NCI-H1105 (cell line): Measurements from ENCODE around the gene HRH3.

Source experiments
- DNase-seq: peaks from one replicate; lab custom pipeline; 2025; lab: John Stamatoyannopoulos, UW

HRH3 gene

DNA sequence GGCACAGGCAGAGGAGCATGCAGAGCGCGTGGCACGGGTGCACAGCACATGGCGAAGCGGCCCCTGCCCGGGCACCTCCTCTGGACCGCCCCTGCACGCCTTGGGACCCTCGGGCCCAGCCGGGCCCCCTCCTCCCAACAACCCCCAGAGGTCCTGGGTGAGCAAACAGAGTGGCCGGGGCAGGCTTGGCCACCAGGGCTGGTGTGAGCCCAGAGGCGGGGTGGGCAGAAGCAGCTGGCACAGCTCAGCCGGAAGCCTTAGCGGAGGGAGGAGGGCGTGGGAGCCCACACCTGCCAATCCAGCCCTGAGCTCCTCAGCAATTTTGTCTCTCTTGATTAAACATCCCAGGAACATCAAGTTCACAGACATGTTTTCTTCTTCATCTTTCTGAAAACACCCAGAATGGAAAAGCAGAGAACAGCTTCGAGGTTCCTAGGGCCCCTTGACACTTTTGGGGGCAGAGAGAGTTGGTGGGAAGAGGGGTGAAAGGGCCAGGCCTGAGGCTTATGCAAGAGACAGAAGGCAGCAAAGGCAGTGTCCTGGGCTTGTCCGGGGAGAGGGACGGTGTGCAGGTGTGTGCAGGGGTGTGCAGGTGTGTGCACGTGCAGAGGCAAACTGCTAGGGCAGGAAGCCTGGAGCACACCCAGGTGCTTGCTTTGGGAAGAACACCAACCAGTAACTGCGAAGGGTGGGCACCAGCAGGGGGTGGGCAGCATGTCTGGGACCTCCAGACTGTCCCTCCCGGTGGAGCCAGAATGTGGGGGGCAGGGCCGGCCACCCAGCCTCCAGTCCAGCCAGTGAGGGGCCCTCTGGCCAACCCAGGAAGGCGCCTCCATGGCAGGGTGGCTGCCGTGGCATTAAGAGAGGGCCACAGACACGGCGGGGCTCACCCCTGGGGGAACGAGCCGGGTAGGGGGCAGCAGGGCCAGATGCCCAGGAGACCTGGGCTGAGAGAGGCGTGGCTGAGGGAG, 4.8 kb downstream of the HRH3 start:
- no peak for DNase-seq

DNA sequence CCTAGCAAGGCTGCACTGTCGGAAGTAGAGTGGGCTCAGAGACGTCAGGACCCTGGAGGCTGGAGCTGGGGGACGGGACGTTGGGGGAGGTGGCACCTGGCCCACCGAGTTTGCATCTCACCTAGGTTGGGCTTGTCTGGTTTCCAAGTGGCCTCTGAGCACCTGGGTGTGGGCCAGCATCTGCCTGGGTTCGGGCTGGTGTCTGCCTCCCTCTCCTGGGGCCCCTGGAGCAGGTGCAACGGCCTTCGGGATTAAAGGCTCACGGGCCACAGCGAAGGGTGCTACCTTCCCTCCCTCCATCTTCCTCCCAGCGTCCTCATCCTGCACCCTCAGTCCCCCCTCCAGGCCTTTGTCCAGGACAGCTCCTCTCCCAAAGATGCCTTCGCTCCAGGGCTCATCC, 6.0 kb downstream of the HRH3 start:
- no peak for DNase-seq

DNA sequence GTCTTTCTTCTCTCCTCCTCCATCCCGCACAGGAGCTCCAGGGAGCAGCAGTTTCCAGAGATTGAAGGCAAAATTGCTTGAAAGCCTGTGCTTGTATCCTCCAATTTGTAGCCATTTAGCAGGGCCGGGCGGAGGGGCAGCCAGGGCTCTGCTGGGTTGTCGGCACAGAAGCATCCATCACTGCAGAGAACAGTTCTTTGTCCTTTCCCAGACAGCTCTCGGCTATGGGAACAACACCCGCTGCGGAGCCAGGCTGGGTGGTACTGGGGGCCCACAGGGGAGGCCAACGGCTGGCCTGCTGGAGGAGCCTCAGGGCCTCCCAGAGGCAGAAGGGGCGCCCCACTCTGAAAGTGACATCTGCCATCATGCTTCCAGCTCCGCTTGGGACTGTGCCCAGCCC, 7.8 kb downstream of the HRH3 start:
- DNase-seq, result no peak

DNA sequence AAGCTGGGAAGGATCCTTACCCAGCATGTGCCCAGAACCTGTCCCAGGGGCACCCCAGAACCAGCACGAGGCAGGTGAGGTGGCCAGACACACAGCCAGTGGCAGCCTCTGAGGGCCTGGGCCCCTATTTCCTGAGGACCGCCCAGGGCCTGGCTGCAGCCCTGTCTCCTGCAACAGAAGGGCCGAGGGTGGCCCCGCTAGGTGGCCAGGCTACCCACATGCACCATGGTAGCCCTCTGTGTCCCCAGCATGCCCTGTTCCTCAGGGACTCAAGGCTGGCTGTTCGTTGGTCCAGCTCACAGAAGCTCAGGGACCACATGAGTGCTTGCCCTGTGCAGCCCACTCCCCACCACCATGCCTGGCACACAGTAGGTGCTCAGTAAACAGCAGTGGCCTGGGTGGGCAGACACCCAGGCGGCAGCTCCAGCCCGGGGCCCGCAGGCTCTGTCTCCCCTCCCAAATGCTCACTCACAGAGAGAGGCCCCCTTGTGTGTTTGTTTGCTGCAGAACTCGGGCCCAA, 8.2 kb downstream of the HRH3 start:
- DNase-seq, result no peak

DNA sequence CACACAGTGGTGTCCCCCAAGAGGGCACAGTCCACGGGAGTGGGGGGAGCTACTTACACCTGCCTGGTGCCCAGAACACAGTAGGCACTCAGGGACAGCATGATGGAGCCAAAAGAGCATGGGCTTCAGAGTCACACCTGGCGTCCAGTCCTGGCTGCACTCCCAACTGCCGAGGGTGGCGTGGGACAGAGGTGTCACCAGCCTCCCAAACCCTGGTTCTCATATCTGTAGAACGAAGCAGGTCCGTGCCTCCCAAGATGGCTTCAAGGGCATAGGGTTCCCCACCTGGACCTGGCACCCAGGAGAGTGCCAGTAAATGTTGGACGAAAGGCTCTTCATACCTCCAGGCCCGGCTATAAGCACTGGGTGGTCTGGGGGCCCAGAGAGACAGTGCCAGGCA, 8.9 kb downstream of the HRH3 start:
- no peak for DNase-seq

DNA sequence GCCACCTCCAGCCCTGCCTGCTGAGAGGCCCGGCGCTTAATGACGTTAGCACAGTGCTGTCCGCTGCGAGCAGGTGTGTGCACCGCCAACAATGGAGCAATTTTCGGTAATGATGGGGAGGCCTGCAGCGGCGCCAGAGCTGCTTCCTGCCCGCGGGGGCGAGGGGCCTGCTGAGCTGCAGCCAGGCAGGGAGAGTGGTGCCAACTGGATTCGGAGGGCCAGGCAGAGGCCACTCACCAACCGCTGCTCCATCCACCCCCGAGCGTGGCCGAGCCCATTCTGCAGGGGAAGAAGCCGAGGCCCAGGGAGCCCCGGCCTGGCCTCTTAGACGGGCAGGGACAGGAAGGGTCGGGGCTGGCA, 9.6 kb downstream of the HRH3 start:
- peak; percentile 84 for DNase-seq

DNA sequence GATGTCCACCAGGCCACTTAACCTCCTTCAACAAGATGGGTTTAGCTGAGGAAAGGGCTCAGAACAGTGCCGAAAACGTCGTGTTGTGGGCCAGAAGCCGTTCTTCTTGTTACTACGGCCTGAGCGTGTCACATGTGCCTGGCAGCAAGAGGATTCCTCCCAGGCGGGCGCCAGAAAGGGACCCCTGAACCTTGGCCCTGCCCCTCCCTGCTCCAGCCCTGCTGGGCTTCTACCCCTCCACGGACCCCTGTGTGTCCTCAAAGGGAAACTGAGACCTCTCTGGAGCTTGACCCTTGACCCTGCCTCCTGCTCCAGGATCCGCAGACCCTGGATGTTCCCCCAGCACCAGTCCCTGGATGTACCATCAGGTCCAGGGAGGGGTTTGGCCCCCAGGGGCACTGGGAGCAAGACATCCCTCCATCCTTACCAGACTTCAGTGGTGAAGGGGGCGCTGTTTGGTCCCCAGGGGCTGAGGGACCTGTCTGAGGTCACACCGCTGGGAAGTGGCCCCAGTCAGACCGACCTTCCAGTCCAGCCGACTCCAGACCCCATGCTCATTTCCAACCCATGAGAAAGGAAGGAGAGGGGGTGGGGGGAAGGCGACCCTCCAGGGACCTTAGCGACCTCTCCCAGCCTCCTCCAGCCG, 10.1 kb downstream of the HRH3 start:
- no peak for DNase-seq

DNA sequence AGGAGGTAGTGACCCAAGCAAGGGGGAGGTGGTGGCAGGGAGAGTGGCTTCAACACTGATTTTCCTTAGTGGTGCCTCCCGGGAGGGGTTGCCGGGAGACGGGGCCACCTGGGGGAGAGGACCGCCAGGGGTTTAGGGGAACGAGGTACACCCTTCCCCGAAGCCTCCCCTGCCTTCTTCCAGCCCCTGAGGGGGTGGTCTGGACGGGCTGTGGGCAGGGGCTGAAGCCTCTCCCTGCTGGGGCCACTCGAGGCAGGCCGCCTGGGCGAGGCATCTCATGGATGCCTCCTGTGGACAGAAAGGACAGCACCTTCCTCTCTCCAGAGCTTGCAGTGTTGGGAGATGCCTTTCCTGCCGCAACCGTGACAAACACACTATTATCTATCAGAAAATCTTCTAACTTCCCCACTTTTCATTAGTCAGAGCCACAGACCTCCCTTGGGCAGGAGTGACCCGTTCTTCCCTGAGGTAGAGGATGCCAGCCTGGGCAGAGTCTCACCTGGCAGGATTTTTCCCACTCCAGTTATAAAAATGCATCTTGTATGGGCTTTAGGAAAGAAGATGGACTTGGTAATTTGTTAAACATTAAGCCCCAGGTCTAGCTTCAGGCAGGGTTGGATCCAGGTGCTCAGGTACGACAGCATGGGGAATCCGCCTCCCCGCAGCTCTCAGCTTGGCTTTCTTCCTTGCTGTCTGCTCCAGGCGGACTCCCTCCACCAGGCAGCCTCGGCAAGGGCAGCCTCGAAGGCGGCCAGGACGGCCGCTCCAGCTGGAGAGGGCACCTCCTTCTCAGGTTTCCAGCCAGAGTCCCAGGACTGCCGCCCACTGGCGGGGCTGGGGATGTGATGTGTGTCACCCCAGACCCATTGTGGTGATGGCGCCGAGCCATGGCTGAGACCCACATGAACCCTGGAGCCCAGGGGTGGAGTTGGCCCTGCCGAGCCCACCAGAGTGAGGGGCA, 11.0 kb downstream of the HRH3 start:
- DNase-seq, result no peak

DNA sequence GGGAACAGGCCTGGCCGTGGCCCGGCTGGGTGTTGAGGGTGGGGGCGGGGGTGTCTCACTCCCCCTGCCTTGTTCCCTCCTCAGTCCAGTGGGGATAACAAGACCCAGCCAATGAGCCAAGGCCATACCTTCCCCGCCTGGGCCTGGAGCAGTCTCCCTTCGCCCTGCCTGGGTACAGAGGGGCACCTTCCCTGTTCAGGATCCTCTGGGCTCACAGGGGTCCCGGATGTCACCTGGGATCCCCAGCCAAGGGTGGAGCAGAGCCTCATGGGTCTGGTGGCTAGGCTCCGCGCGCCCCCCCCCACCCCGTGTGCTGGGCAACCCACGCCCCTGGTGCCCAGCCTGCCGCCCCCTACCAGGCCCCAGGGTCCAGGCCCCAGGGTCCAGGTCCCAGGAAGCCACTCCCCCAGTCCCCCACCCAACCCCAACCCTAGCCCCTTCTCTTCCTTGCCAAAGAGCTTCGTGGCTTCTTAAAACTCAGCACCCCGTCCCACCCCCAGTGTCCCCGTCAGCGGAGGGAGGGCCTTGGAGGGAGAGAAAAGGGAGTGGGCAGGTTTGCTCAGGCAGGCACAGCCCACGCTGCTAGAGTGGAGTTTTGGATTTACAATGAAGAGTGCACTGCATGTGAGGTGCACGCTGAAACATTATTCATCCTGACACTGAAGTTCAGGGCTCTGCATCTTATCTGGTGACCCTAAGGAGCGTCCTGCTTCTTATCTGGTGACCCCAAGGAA, 11.8 kb downstream of the HRH3 start:
- no peak for DNase-seq

DNA sequence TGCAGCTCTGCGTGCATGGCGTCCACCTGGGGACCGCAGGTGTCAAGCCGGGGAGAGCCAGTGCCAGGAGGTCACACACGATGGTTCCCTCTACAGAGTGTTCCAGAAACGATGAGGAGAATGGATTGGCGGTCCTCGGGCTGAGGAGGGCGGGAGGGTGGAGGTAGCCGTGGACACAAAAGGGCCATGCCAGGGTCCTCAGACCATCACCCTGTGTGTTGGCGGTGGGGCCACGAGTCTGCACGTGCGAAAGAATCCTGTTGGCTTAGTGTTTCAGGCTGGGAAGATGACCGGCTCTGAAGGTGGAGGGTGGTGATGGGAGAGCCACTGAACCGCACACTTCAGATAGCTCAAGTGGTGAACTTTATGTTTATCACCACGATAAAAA, 13.7 kb downstream of the HRH3 start:
- DNase-seq, result no peak

DNA sequence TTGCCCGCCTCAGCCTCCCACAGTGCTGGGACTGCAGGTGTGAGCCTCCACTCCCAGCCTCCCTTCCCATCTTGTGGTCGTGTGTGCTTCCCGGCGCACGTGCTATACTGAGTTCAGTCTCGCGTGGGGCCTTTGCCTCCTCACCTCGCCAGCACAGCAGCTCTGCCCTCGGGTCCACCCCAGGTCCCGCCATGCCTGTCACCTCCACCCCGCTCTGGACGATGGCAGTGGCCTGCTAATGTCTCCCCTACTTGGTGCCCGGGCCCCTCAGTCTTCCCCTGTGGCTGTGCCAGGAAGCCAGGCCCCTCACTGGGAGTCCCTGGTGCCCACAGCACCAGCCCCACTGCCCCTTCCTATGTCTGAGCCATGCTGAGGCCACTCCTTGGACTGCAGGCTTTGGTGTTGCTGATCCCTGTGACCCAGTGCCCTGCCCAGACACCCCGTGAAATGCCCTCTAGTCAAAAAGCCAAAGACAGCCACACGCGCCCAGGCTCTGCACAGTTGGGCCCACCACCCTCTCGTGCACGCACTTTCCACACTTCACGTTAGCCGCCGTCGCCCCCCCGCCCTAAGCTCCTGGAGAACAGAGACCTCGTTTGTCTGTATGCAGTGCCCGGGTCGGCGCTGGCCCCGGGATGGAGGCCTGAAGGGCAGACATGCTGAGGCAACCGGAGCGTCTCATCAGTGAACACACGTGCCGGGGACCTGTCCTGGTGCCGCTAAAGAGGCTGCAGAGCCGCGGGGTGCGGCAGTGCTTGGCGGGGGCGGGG, 14.3 kb downstream of the HRH3 start:
- DNase-seq, result no peak

DNA sequence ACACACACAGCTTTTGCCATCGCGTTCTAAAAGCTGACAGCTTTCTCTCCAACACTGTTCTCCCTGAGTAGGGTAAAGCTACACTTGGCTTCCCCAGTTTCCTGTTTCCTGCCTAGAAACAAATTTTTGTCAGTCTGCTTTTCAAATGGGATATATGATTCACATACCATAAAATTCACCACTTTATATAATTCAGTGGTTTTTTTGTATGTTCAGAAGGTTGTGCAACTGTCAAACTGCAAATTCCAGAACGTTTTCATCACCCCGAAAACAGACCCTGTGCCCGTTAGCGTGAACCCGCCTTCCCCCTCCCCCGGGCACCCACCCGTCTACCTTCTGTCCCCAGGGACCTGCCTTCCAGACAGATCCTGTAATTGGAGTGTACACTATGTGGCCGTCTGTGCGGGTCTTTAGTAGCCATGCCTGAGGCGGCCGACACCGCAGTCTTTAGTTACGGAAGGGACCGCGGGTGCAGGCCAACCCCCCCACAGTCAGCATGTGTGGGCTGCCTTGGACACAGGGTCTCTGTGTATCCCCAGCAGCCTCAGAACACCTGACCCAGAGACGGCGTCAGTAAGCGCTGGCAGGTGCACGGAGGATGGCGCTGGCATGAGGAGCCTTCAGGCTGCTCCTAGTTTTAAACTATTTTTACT, 16.6 kb downstream of the HRH3 start:
- no peak for DNase-seq

DNA sequence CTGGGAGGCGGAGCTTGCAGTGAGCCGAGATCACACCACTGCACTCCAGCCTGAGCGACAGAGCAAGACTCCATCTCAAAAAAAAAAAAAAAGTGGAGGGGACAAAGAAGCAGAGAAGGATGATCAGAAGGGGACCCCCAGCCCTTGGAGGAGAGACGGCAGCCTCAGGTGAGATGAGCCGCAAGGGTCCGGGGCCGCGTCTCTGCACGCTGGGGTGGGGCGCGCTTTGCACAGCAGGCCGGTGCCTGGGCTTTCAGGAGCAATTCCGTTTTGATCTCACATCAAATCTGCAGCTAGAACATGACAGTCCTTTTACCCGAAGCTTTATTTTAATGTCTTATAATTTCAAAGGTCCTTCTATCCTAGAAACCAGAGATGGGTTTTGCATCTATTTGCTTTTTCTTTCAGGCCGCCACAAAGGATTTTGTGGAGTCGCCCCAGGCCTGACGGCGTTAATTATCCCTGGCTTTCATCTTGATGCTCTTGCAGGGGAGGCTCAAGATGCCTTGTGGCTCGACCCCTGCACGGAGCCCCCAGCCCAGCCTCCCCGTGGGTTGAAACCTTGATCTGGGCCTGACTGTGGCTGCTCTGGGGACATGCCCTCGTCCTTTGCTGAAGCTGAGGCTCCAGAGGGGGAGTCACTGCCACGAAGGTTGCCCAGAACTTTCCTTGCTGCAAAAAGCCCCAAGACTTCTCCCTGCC, 17.3 kb downstream of the HRH3 start:
- DNase-seq, result no peak

DNA sequence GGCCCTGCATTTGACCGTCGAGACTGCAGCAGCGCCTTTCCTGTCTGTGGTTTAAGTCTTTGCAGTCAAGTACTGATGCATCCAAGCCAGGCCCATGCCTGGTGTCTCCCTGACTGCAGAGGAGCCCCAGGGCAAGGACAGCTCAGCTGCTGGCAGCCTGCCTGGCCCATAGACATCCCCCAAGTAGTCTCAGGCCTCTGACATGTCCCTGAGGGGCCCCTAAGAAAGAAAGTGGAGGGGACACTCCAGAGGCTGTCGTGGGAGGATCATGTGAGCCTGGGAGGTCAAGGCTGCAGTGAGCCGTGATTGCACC, 18.0 kb downstream of the HRH3 start:
- DNase-seq, result no peak

DNA sequence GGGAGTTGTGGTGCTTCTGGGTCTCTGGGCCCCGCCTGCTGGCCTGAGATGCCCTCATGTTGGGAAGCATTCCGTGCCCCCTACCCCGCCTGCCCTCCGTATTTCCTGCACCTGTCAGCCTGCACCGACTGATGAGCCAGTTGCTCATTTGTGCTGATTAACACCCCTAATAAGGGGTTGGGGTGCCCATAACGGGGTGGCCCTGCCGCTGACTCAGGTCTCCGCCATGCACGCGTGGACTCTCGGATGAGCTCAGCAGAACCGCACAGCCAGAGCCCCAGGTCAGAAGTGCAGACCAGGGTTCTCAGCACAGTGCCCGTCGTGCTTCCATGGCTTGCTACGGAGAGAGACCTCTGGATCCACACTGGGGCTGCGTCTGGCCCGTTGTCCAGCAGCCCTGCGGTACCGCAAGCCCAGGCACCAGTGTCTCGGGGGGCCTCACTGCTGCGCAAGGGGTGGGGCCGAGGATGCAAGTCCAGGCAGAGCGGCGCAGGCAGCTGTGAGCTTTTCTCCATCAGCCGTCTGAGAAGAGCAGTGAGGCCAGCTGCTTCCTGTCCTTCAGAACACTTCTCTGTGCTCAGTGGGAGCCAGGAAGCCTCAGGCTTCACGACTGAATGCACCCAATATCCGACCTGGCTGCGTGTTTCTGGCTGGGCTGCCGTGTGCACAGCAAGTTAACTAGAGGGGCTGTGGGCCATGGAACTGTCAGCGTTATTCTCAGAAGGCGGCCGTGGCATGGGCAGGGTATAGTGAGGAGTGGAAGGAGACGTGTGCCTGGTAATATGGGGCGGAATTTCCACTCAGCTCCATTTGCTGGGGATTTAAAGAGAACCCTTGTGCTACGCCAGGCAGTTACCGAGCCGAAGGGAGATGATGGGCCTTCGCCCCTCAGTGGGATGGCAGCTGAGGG, 18.6 kb downstream of the HRH3 start:
- no peak for DNase-seq

DNA sequence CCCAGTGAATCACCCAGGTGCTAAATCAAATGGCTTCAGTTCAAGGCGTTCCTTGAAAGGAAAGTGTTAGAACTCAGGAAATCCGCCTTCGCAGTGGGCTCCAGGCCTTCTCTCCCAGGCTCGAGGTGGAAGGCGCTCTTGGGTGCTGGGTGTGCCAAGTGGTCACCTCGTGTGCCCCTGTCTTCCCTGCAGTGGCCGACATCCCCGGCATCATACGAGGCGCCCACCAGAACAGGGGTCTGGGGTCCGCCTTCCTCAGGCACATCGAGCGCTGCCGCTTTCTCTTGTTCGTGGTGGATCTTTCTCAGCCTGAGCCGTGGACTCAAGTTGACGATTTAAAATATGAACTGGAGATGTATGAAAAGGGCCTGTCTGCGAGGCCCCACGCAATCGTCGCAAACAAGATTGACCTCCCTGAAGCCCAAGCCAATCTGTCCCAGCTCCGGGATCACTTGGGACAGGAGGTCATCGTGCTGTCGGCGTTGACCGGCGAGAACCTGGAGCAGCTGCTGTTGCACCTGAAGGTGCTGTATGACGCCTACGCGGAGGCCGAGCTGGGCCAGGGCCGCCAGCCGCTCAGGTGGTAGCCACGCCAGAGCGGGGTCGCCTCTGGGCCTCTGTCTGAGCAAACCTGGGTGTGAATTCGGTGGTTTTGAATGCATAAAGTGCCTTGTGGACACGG, 19.4 kb downstream of the HRH3 start:
- no peak for DNase-seq

DNA sequence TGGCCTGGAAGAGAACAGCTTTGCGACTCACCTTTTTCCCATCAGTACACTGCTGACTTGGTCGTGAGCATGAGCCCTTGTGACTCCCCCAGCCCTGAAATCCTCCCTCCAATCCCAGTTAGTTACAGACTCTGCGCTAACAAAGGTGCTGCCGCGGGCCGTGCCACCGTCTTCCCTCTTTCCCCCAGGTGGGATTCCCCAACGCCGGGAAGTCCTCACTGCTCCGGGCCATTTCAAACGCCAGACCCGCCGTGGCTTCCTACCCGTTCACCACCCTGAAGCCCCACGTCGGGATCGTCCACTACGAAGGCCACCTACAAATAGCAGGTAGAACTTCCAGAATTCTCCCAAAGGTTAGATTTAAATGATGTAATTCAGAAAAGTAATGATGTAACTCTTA, 21.1 kb downstream of the HRH3 start:
- DNase-seq, result no peak

DNA sequence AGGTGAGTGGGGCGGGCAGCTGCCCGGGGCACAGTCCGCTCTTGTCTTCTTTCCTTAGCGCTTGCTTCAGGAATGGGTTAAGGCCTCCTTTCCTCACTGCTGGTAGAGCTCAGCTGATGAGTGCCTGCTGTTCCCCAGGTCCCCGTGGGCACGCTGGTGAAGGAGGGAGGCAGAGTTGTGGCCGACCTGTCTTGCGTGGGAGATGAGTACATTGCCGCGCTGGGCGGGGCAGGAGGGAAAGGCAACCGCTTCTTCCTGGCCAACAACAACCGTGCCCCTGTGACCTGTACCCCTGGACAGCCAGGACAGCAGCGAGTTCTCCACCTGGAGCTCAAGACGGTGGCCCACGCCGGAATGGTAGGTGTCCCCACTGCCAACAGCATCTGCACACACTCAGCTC, 21.6 kb downstream of the HRH3 start:
- no peak for DNase-seq
